Left hindlimb (tissue), 1 donor: ENCODE results near the gene APOL3.
"Not testable (repeated sequence)": the region's sequence is repeated elsewhere in the genome, so short reads cannot be mapped to it uniquely, and the experiment has no call there.

Source experiments
- DNase-seq: peaks from one replicate; pipeline ENCODE4 v3.0.0-alpha.2; 2018

Gene APOL3

GRCh38 chr22:36131907-36132306, 28.6 kb downstream of the APOL3 start:
- no peak for DNase-seq

GRCh38 chr22:36129486-36130388, 30.8 kb downstream of the APOL3 start:
- DNase-seq, result no peak

- no peak for DNase-seq
These were observed 31.5 kb downstream of the APOL3 start for GRCh38 chr22:36129071-36129470.

- no peak for DNase-seq
These were observed 34.5 kb downstream of the APOL3 start for GRCh38 chr22:36125994-36126531.

- no peak for DNase-seq
These were observed 35.1 kb downstream of the APOL3 start for GRCh38 chr22:36125434-36125833.

- no peak for DNase-seq
These were observed 35.9 kb downstream of the APOL3 start for GRCh38 chr22:36124666-36125065.

- peak; percentile 95 for DNase-seq
These were observed 36.6 kb downstream of the APOL3 start for GRCh38 chr22:36123673-36124630.

- not testable (repeated sequence) for DNase-seq
These were observed 39.8 kb downstream of the APOL3 start for GRCh38 chr22:36120621-36121351.

GRCh38 chr22:36117053-36117554, 43.5 kb downstream of the APOL3 start:
- no peak for DNase-seq

GRCh38 chr22:36116127-36116526, 44.4 kb downstream of the APOL3 start:
- DNase-seq, result no peak

GRCh38 chr22:36113121-36113520, 47.4 kb downstream of the APOL3 start:
- DNase-seq, result no peak

- DNase-seq, result no peak
These were observed 49.2 kb downstream of the APOL3 start for GRCh38 chr22:36111316-36111715.

- DNase-seq, result peak; percentile 65
These were observed 50.2 kb downstream of the APOL3 start for GRCh38 chr22:36110306-36110881.

- no peak for DNase-seq
These were observed 53.1 kb downstream of the APOL3 start for GRCh38 chr22:36107436-36107835.

GRCh38 chr22:36106910-36107309, 53.6 kb downstream of the APOL3 start:
- no peak for DNase-seq

GRCh38 chr22:36104988-36105387, 55.6 kb downstream of the APOL3 start:
- DNase-seq, result no peak

- no peak for DNase-seq
These were observed 56.1 kb downstream of the APOL3 start for GRCh38 chr22:36104435-36104834.

- DNase-seq, result no peak
These were observed 56.7 kb downstream of the APOL3 start for GRCh38 chr22:36103891-36104290.

- DNase-seq, result no peak
These were observed 57.6 kb downstream of the APOL3 start for GRCh38 chr22:36102995-36103394.

GRCh38 chr22:36101756-36102155, 58.8 kb downstream of the APOL3 start:
- DNase-seq, result no peak

- not testable (repeated sequence) for DNase-seq
These were observed 59.6 kb downstream of the APOL3 start for GRCh38 chr22:36100908-36101307.
